K562 (cell line): Measurements from ENCODE around the gene DRAXIN. TPM values are rescaled to one million over a fixed set of nuclear protein-coding genes. Genes with fewer than 3 reads are reported as not detected.

ENCODE experiments used
- EHMT2 ChIP-seq: fragments of 450-650 bp; IDR thresholded peaks from 2 replicates; pipeline ENCODE4 v1.6.1; 2018; ENCODE audit warnings: antibody characterized with exemption
- FUS ChIP-seq: fragments of 200-400 bp; formaldehyde crosslinking; optimal IDR thresholded peaks from 2 replicates; pipeline ENCODE3; 2017; ENCODE audit warnings: low read depth, low read length
- GTF2F1 ChIP-seq: IDR thresholded peaks from 2 replicates; pipeline ENCODE4 v1.6.1; 2011; ENCODE audit warnings: low read depth, low read length, improper control_type of control experiment
- KDM1A ChIP-seq, 2 experiments: fragments of 450-650 bp; IDR thresholded peaks; 2 replicates each; pipeline ENCODE4 v1.6.1; 2016; ENCODE audit warnings: mild to moderate bottlenecking in 2 of 2
- NR2C1 ChIP-seq, 2 experiments: fragments of 450-650 bp; IDR thresholded peaks; 2 replicates each; pipeline ENCODE4 v1.6.1; 2017; ENCODE audit warnings: mild to moderate bottlenecking in 2 of 2, antibody characterized with exemption in 1 of 2, inconsistent platforms in 1 of 2, missing compliant biosample characterization in 1 of 2, missing genetic modification characterization in 1 of 2
- NUFIP1 ChIP-seq: fragments of 450-650 bp; IDR thresholded peaks from 2 replicates; pipeline ENCODE4 v1.6.1; 2018; ENCODE audit not compliant: partially characterized antibody
- PCBP1 ChIP-seq: fragments of 200-400 bp; formaldehyde crosslinking; IDR thresholded peaks from 2 replicates; pipeline ENCODE4 v1.6.1; 2018; ENCODE audit warnings: mild to moderate bottlenecking, low read depth, low read length; ENCODE audit not compliant: poor library complexity, severe bottlenecking
- SFPQ ChIP-seq: fragments of 200-400 bp; formaldehyde crosslinking; IDR thresholded peaks from 2 replicates; pipeline ENCODE4 v1.6.1; 2017; ENCODE audit warnings: mild to moderate bottlenecking, low read depth, low read length, moderate library complexity
- UBTF ChIP-seq, 2 experiments: IDR thresholded peaks; 2 replicates each; pipeline ENCODE4 v1.6.1; 2012; ENCODE audit warnings: improper control_type of control experiment in 2 of 2, low read depth in 2 of 2, low read length in 2 of 2, borderline replicate concordance in 1 of 2
- ZBTB1 ChIP-seq: sonication (generic); formaldehyde crosslinking; IDR thresholded peaks from 2 replicates; pipeline ENCODE4 v1.8.1; 2023; ENCODE audit warnings: missing genetic modification reagents, low read depth, mild to moderate bottlenecking, borderline replicate concordance
- ZNF699 ChIP-seq: fragments of 250-450 bp; sonication (Bioruptor Pico); IDR thresholded peaks from 2 replicates; pipeline ENCODE4 v1.8.0; 2021; ENCODE audit warnings: mild to moderate bottlenecking, moderate library complexity; ENCODE audit not compliant: insufficient replicate concordance
- polyA plus RNA-seq, 8 experiments: library from polyadenylated mRNA; depleted of rRNA in 4 of 8; stranded (reverse) in 5 of 8; unstranded in 3 of 8; fragments of >200 nt; fragmentation: Nextera tagmentation in 2 of 8; fragmentation: Illumina TruSeq in 1 of 8; extraction: Ambion mirVana in 2 of 8; extraction: Trizol in 1 of 8; gene quantifications; 2 replicates each; pipeline versions ENCODE4 v1.2.1 to v1.2.3, GENCODE V29; 2011 to 2014; ENCODE audit warnings: inconsistent platforms in 1 of 8, missing spikeins in 1 of 8
- total RNA-seq, 7 experiments: library from RNA; depleted of rRNA in 6 of 7; stranded (reverse); fragments of >200 nt in 6 of 7; fragmentation: Illumina TruSeq in 2 of 7; extraction: Trizol in 2 of 7; gene quantifications; 2 replicates each; pipeline versions ENCODE4 v1.2.1 to v1.2.3, GENCODE V29; 2011 to 2021; ENCODE audit warnings: low replicate concordance in 1 of 7
- TF ChIP-seq, protein P1 (sequence below): sonication (generic); formaldehyde crosslinking; IDR thresholded peaks from 2 replicates; pipeline ENCODE4 v1.9.0; 2022; ENCODE audit warnings: mild to moderate bottlenecking, missing genetic modification reagents
- TF ChIP-seq, protein P2 (sequence below): fragments of 450-650 bp; IDR thresholded peaks from 2 replicates; pipeline ENCODE4 v1.6.1; 2017; ENCODE audit warnings: antibody characterized with exemption, mild to moderate bottlenecking

DRAXIN gene
- total and polyA plus RNA-seq, 9 of the 15 experiments (the other 6 are each of a cell fraction or from before 2014, with no cell fraction given), result 0.01 to 0.04 (median 0.01) TPM; not detected in 6

DNA sequence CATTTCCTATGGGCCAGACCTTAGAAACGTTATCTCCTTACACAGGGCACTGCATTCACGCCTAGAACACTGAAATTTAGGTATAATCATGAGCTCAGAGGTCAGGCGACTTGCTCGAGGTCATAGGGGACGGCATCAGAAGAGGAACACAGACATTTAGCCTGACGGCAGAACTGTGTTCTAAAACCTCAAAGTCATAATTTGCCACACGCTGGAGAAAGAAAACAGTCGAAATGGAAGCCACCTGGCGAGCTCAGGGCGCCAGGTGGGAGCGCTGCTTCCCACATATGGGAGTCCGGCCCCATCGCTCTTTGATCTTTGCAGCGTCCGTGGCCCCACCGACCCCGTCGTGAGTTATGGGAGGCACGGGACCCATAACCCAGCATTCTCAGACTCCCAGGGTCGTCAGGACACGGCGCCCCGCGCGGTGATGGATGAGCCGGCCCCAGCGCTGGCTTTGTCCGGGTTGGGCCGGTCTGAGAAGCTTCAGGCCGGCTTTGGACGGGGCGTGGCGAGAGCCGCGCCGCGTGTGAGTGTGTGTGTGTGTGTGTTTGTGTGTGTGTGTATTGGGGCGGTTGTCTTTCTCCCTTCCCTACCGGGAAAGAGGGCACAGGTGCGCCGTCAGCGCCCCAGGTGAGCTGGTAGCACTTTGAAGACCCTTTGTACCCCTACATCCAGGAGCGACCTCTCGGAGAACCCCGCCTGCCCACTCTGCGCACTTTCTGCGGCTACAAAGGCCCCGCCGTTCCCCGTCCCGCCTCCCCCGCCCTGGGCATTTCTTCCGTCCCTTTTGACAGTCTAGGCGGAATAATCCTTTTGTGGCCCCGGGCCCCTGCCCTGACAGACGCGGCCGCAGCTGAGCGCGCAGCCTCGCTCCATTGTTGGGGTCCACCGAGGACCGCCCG lies 861 bp upstream of the DRAXIN start (continued):
- 0 out of 4 replicates have a peak, but pooled peaks of 1 of the 2 experiments have one; percentile 18 for TF ChIP-seq KDM1A (IDR thresholded peaks at IDR 0.05)
- TF ChIP-seq ZNF699, result no peak
- TF ChIP-seq FUS, result no peak
- peak; percentile 35 for TF ChIP-seq PCBP1
- no peak for TF ChIP-seq SFPQ
- TF ChIP-seq EHMT2, result no peak
- TF ChIP-seq, protein P1, sequence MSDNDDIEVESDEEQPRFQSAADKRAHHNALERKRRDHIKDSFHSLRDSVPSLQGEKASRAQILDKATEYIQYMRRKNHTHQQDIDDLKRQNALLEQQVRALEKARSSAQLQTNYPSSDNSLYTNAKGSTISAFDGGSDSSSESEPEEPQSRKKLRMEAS (CRISPR knock-in tag), result peak; percentile 26; the same call in 1 of the 2 replicates
- no peak for TF ChIP-seq GTF2F1
- TF ChIP-seq NR2C1 (IDR thresholded peaks at IDR 0.05), result peak; percentile 71; the same call in 1 of the 2 replicates
- TF ChIP-seq NR2C1 (tag; IDR thresholded peaks at IDR 0.05), result peak; percentile 47; the same call in 1 of the 2 replicates
- 0 out of 4 replicates have a peak, but pooled peaks of 1 of the 2 experiments have one; percentile 20 for TF ChIP-seq UBTF (IDR thresholded peaks at IDR 0.05; ENCODE audit: borderline replicate concordance in 1 of 2, low read depth in 2 of 2, low read length in 2 of 2)
- TF ChIP-seq, protein P2, sequence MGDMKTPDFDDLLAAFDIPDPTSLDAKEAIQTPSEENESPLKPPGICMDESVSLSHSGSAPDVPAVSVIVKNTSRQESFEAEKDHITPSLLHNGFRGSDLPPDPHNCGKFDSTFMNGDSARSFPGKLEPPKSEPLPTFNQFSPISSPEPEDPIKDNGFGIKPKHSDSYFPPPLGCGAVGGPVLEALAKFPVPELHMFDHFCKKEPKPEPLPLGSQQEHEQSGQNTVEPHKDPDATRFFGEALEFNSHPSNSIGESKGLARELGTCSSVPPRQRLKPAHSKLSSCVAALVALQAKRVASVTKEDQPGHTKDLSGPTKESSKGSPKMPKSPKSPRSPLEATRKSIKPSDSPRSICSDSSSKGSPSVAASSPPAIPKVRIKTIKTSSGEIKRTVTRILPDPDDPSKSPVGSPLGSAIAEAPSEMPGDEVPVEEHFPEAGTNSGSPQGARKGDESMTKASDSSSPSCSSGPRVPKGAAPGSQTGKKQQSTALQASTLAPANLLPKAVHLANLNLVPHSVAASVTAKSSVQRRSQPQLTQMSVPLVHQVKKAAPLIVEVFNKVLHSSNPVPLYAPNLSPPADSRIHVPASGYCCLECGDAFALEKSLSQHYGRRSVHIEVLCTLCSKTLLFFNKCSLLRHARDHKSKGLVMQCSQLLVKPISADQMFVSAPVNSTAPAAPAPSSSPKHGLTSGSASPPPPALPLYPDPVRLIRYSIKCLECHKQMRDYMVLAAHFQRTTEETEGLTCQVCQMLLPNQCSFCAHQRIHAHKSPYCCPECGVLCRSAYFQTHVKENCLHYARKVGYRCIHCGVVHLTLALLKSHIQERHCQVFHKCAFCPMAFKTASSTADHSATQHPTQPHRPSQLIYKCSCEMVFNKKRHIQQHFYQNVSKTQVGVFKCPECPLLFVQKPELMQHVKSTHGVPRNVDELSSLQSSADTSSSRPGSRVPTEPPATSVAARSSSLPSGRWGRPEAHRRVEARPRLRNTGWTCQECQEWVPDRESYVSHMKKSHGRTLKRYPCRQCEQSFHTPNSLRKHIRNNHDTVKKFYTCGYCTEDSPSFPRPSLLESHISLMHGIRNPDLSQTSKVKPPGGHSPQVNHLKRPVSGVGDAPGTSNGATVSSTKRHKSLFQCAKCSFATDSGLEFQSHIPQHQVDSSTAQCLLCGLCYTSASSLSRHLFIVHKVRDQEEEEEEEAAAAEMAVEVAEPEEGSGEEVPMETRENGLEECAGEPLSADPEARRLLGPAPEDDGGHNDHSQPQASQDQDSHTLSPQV, result peak; percentile 54; the same call in 1 of the 2 replicates
- no peak for TF ChIP-seq NUFIP1
- no peak for TF ChIP-seq ZBTB1 (CRISPR knock-in tag)
